Loucy (cell line): ENCODE data around the gene NFATC1.

ENCODE experiments used
- CTCF ChIP-seq: fragments of 200-600 bp; sonication (generic); conservative IDR thresholded peaks from 2 replicates; pipeline ENCODE4 v1.5.1; 2014; ENCODE audit warnings: mild to moderate bottlenecking, antibody characterized with exemption, low read length
- EZH2phosphoT487 ChIP-seq: fragments of 200-600 bp; IDR thresholded peaks from 2 replicates; pipeline ENCODE4 v1.6.1; 2018; ENCODE audit warnings: antibody characterized with exemption, mild to moderate bottlenecking, moderate library complexity, borderline replicate concordance

GRCh38 chr18:79466591-79466990 lies 70.9 kb downstream of the NFATC1 start:
- no peak for TF ChIP-seq CTCF
- TF ChIP-seq EZH2phosphoT487: no peak
